HG02970 (cell line): Measurements from ENCODE around the gene SLCO2B1.

ENCODE experiments used
- ATAC-seq: cut with Tn5 transposase; IDR thresholded peaks from one replicate; pipeline ENCODE4 v1.9.1; 2021; ENCODE audit warnings: mild to moderate bottlenecking, moderate library complexity, moderate number of reproducible peaks; ENCODE audit not compliant: unreplicated experiment, low FRiP score

Gene SLCO2B1

GRCh38 chr11:75145196-75145971, 5.5 kb upstream of the SLCO2B1 start:
- no peak for ATAC-seq

GRCh38 chr11:75145972-75146519, 4.9 kb upstream of the SLCO2B1 start:
- ATAC-seq, result no peak

GRCh38 chr11:75146711-75147110, 4.2 kb upstream of the SLCO2B1 start:
- ATAC-seq, result no peak

- no peak for ATAC-seq
These were observed 3.6 kb upstream of the SLCO2B1 start for GRCh38 chr11:75147191-75147874.

- ATAC-seq, result no peak
These were observed 3.0 kb upstream of the SLCO2B1 start for GRCh38 chr11:75147875-75148263.

GRCh38 chr11:75148436-75148983, 2.4 kb upstream of the SLCO2B1 start:
- ATAC-seq, result no peak

- ATAC-seq, result no peak
These were observed 991 bp upstream of the SLCO2B1 start for GRCh38 chr11:75149766-75150465.

GRCh38 chr11:75151346-75152047, 590 bp downstream of the SLCO2B1 start:
- no peak for ATAC-seq

- no peak for ATAC-seq
These were observed 1.2 kb downstream of the SLCO2B1 start for GRCh38 chr11:75152090-75152489.

- ATAC-seq, result no peak
These were observed 1.9 kb downstream of the SLCO2B1 start for GRCh38 chr11:75152651-75153427.

GRCh38 chr11:75154646-75155569, 4.0 kb downstream of the SLCO2B1 start:
- no peak for ATAC-seq

- no peak for ATAC-seq
These were observed 4.9 kb downstream of the SLCO2B1 start for GRCh38 chr11:75155570-75156422.

GRCh38 chr11:75158241-75158640, 7.3 kb downstream of the SLCO2B1 start:
- ATAC-seq, result no peak

GRCh38 chr11:75158696-75159150, 7.8 kb downstream of the SLCO2B1 start:
- no peak for ATAC-seq

- ATAC-seq, result no peak
These were observed 8.4 kb downstream of the SLCO2B1 start for GRCh38 chr11:75159151-75159953.

GRCh38 chr11:75160220-75160757, 9.4 kb downstream of the SLCO2B1 start:
- ATAC-seq, result no peak
